GM12864 (cell line): ENCODE data around the gene ZNF487.
"Not testable (repeated sequence)": the region's sequence is repeated elsewhere in the genome, so short reads cannot be mapped to it uniquely, and the experiment has no call there.

ENCODE experiments used
- DNase-seq: peaks from one replicate; pipeline ENCODE4 v3.0.0-alpha.2; 2011; ENCODE audit warnings: low read depth
- H3K4me3 ChIP-seq: 2 replicates; pipeline ENCODE4 v1.5.1; 2011; ENCODE audit warnings: mild to moderate bottlenecking, low read depth, low read length, control low read depth
- CTCF ChIP-seq: IDR thresholded peaks from 2 replicates; pipeline ENCODE4 v1.5.1; 2011; ENCODE audit warnings: low read depth, mild to moderate bottlenecking, moderate library complexity, low read length, control low read depth, inconsistent platforms; ENCODE audit errors: missing control alignments

The ZNF487 gene

GRCh38 chr10:43458227-43458626, 21.3 kb downstream of the ZNF487 start:
- no peak for TF ChIP-seq CTCF
- DNase-seq, result no peak
- H3K4me3 ChIP-seq, result no peak overlapping the region

- DNase-seq, result peak; percentile 65
- TF ChIP-seq CTCF, result peak; percentile 54
These were observed 25.0 kb downstream of the ZNF487 start for GRCh38 chr10:43461950-43462349.

GRCh38 chr10:43465086-43465735, 28.3 kb downstream of the ZNF487 start:
- H3K4me3 ChIP-seq, DNase-seq: not testable (repeated sequence)

More at GRCh38 chr10:43461950-43462349, 25.0 kb downstream of the ZNF487 start:
- H3K4me3 ChIP-seq, result no peak overlapping the region

GRCh38 chr10:43465736-43466120, 28.8 kb downstream of the ZNF487 start:
- DNase-seq, H3K4me3 ChIP-seq: not testable (repeated sequence)

- H3K4me3 ChIP-seq, result no peak overlapping the region
- no peak for TF ChIP-seq CTCF
- DNase-seq, result no peak
These were observed 34.2 kb downstream of the ZNF487 start for GRCh38 chr10:43471146-43471545.

- TF ChIP-seq CTCF, result no peak
- H3K4me3 ChIP-seq, result no peak overlapping the region
- DNase-seq, result no peak
These were observed 35.2 kb downstream of the ZNF487 start for GRCh38 chr10:43471935-43472720.

GRCh38 chr10:43479275-43479674, 42.4 kb downstream of the ZNF487 start:
- DNase-seq, result no peak
- H3K4me3 ChIP-seq, result no peak overlapping the region
- no peak for TF ChIP-seq CTCF
